ENCODE results near the gene SMYD3.

SMYD3 gene

DNA sequence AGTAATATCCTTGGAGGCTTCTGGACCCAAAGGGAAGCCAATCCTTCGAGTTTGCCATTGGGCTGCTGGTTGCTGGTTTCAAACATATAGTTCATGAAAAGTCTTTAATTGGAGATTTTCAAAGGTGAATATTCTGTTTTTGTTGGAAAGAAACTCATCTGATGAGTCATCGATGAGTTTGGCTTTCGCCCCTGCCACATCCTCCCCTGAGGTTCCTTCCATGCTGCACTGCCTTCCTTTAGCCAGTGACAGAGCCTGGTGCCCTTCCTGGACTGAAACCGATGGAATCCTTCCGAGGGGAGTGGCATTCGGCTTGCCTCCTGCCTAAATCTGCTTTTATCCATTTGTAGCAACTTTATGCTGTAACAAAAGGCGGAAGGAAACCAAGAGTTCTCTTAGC is 802.3 kb downstream of the SMYD3 start:
- in situ Hi-C loops (cut with MboI; ENCODE audit: low pct_unique_long_range_greater_than_20kb, low sequenced_read_pairs), result no loop called here
- no peak for DNase-seq

DNA sequence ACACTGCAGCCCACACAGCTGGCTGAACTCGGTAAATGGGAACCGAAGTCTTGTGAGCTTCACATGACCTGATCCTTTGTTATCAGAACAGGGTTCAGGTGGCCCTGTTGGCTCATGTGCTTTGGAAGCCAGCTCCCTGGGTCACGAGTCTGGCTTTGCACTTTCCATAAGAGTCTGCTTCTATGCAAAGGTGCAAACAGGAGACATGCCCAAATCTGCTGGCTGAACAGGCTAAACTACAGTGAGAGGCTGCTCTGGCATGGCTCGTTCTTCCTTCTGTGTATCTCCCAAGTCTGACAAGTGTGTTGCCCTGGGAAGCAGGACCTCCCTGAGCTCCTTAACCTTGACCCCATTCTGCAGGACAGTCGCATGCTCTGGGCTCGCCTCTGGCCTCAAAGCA is 802.7 kb downstream of the SMYD3 start:
- in situ Hi-C loops (cut with MboI; ENCODE audit: low pct_unique_long_range_greater_than_20kb, low sequenced_read_pairs), result no loop called here
- no peak for DNase-seq

DNA sequence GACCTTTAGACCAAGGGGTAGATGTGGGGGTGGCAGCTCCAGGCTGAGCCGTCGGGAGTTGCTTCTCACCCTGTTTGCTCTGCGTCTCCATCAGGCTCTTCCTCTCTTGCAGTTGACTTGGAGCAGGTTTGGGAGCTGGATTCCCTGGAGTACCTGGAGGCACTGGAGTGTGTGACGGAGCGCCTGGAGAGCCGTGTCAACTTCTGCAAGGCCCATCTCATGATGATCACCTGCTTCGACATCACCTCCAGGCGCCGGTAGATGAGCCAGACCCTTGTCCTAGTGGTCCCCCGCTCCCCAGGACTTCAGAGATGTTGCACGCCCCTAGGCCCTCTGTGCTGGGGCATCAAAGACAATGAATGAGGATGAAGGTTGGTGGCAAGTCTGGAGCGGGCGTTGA is 804.7 kb downstream of the SMYD3 start:
- DNase-seq, result no peak
- in situ Hi-C loops (cut with MboI; ENCODE audit: low pct_unique_long_range_greater_than_20kb, low sequenced_read_pairs), result no loop called here

DNA sequence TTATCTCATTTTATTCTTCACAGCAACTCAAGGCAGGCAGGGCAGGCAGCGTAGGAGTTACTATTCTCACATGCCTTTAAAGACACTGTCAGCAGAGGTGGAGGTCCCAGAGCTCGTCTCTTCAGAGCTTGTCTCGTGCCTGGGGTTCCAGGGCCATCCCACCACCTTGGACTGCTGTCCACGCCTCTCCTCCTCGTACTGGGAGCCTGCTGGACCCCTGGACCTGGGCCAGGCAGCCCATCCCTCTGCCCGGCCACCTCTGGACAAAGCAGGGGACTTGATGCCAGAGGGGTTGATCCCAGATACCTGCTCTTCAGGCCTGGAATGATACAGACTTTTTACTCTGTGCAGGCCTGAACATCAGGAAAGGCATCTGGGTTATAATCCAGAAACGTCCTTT is 805.4 kb downstream of the SMYD3 start:
- in situ Hi-C loops (cut with MboI; ENCODE audit: low pct_unique_long_range_greater_than_20kb, low sequenced_read_pairs), result no loop called here
- no peak for DNase-seq

DNA sequence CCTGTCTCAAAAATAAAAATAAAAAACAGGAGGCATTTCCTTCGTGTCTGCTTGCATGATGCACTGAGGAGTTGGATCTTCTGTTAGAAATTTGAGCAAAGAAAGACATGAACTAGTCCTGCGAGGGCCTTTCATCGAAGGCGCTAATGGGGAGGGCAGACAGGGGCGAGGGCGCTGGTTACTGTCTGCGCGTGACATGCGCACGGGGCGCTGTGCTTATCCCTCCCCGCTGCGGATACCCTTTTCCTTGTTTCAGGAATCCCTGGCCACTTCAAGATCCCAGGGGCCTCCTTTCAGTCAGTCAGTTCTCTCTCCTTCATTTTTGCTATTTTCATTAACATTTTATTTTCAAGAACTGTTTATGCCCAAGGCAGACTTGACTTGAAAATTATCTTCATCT is 806.4 kb downstream of the SMYD3 start:
- in situ Hi-C loops (cut with MboI; ENCODE audit: low pct_unique_long_range_greater_than_20kb, low sequenced_read_pairs), result no loop called here
- DNase-seq, result no peak

All from KBM-7 (cell line).